HG03571 (cell line): ENCODE results near the gene GALNT15.
A peak's percentile ranks its signal among the peaks of the same experiment; 100 is the strongest.

Source experiments
- ATAC-seq: cut with Tn5 transposase; IDR thresholded peaks from one replicate; pipeline ENCODE4 v1.9.1; 2021; ENCODE audit not compliant: unreplicated experiment

The GALNT15 gene

DNA sequence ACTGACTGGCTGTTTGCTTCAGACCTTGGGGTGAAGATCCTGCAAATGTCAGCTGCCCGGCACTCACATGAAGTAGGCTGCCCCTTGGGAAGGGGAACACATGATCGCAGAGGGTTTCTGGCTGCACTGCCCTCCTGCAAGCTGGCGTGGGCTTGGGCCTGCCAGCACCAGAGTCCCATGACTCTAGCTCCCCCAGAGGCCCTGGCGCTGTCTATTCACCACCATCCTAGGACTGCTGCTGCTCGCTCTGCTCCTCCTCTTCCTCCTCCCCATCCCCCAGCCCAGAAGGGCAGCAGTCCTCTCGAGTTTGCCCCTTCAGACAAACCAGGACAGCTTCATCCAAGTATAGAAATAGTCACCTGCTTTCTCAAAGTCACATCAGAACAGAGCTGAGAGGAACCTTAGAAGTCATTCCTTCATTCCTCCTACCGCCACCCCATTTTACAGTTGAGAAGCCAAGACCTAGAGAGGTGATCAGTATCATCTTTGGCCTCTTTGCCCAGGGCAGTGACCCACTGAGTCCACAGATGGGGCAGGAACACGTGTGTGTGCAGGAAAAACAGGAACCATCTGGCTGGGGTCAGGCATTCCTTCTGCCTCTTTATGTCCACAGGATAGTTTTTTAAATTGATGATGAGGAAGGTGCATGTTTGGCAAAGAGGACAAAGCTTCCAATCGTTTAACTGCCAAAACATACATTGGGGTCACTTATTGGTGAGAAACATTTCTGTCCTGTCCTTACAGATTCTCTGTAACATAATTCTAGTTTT lies 77.0 kb downstream of the GALNT15 start:
- ATAC-seq: no peak

DNA sequence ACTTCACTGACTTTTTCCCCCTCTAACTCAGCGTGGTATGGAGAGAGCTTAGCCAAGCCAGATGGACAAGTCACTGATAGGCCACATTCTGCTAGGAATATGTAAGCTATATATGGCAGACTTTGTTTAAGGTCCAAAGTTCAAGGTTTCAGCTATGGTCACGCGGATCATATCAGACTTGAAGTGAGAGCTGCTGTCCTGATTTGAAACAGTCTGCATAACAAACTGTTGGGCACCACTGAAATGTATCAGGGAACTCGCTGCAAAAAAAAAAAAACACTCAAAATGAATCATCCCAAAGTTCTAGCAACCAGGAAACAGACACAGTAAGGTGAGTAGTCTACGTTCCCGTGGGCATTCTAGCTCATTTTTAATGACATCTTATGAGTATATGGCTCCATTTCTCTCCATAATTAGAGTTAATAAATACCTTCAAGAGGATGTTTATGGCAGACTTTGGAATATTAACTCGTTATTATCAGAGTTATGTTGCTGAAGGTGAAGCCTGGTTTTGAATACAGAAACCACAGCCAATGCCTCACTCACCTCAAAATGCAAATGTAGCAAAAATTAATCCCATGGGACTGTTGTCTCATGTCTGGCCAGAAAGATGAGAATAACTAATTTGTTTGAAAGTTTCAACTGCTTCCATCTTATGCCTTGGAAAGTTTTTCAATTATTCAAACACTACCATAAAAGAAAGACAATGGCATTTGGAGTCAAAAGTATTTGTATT lies 77.9 kb downstream of the GALNT15 start:
- no peak for ATAC-seq

DNA sequence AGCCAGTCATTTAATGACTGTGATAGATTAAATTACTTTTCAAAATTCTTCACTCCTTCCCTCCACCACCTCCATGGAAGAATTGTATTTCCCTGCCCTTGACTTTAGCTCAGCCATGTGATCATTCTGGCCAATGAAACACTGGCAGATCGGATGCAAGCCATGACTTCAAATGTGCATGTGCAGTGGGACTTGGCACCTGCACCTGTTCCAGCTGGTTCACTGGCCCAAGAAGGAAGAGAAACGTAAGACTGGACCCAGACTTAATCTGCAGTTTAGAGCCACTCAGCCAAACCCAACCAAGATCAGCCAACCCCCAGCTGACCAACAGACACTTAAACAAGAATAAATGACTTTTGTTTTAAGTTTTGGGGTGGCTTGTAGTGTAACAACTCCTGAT lies 78.5 kb downstream of the GALNT15 start:
- ATAC-seq: no peak

GRCh38 chr3:16253601-16254000 lies 79.1 kb downstream of the GALNT15 start:
- no peak for ATAC-seq

GRCh38 chr3:16254916-16255315 lies 80.4 kb downstream of the GALNT15 start:
- no peak for ATAC-seq

- no peak for ATAC-seq
Measured at GRCh38 chr3:16255326-16255725, 80.8 kb downstream of the GALNT15 start.

- no peak for ATAC-seq
Measured at GRCh38 chr3:16255726-16256125, 81.2 kb downstream of the GALNT15 start.

DNA sequence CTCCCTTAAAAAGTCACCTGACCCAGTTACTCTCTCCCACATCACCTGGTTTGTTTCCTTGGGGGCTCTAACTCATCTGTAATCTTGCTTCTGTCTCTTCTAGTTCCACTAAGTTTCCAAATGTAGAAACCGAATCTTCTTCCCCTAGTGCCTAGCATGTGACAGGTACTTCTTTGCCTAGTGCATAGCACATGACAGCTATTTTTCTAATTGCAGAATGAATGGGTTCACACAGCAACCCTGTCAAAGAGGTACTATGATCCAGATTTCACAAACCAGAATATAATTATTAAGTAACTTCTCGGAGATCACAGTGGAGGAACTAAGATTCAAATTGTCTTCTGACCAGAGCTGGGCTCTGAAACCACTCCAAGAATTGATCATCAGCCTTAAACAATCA lies 82.8 kb downstream of the GALNT15 start:
- no peak for ATAC-seq

- no peak for ATAC-seq
Measured at GRCh38 chr3:16258177-16258576, 83.7 kb downstream of the GALNT15 start.

DNA sequence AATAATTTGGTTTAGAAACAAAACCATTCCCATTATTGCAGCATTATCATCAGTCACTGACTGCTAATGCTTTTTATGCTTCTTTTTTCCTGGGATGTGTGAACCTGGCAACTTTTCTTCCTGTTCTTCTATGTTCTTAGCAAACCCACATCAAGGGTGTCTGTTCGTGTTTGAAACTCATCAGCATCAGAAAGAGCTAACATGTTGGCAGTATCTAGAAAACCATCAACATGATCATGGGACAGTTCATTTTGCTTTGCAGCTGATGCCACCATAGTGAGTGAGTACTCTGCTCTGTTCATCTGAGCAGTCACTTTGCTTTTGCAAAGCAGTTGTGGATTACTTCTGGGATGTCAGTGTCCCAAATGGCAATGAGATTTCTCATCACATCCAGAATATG lies 84.4 kb downstream of the GALNT15 start:
- no peak for ATAC-seq

DNA sequence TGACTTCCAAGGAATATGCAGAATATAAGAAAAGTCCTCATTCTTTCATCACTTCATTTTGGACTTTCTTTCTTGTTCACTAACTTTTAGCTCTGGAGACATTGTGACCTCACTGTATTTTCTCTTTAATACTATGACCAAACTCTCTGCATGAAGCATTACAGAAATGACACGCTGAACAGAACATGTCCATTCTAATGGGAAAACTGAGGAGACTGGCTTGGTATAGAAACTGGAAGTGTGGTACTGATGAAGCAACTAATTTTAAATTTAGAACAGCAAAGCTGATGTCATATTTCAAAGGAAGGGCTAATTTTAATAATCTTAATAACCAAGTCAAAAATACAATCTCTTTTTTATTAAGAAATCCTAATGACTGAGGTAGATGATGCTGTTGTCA lies 85.6 kb downstream of the GALNT15 start:
- ATAC-seq: no peak

DNA sequence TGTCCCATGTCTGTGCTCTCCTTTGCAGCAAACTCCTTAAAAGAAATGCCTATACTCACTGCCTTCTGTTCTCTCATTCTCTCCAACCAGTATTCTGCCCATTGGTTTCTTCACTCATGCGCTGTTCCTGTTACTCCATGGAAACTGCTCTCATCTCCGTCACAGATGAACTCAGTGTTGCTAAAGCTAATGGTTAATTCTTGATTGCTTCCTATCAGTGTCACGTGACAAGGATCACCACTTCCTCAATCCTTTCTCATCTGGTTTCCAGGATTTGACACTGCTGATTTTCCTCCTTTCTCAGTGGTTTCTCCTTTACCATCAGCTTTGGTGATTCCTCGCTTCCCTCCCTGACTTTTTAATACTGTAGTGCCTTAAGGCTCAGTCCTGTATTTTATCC lies 87.7 kb downstream of the GALNT15 start:
- no peak for ATAC-seq

DNA sequence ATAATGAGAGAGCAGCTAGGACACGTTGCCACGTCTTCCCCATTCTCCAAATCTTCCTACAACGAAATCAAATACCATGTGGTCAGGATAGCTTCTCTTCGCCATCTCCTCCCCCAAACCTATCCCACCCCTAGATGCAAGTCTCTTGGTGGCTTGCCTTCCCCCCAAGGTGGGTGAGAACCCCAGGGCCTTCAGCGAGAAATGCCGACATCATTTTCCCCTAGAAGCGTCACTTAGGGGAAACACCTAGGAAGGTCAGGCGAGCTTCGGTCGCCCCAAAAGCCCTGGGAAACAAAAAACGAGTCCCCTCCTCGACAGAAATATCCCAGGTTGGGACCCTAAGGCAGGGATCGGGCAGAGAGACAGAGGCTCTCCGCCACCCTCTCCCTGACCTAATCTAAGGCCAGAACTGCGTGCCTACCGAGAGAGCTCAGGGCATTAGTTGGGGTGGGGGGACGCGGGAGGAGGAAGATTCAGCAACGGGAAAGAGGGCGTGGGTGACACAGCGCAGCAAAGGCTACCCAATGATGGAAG lies 89.8 kb downstream of the GALNT15 start:
- ATAC-seq: peak; percentile 1

DNA sequence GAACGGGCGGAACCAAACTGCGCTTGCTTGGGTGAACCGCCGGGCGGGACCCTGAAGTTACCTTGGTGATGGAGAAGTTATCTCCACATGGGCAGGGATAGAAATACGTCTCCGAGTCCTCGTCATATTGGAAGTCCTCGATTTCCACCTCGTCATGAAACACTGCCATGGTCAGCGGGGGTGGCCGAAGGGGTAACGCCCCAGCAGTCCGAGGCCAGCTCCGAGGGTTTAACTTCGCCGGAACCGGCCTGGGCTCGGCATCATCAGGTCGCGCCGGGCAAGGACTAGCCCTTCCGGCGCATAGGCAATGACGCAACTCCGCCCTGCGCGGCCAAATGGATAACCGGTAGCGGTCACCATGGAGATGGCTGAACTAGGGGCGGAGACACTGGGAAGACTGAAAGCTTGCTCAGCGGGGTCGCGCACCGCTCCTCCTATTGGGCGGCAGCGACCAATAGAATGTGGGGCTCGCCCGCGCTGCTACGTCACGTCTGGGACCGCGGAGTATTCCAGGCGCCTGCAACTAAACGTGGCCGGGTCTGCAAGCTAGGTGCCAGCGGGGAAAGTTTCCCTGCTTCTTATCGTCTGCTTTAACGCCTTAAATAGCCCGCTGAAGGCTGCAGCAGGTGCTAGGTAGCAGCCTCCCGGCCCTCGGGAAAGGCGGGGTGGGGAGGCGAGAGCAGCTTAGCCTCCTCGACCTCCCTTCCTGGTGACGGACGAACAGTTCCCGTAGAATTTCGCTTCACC lies 90.4 kb downstream of the GALNT15 start, which contains the start of the genes DPH3 and OXNAD1:
TSS of gene DPH3 (minus strand) at position 236 of the 747 bp plus-strand sequence. CDS start at position 169, 67 bp downstream.
TSS of gene OXNAD1 (plus strand) at position 505 of the 747 bp plus-strand sequence. CDS start 5,741 bp downstream, outside the sequence.
- peak; percentile 99 for ATAC-seq

- ATAC-seq: no peak
Measured at GRCh38 chr3:16265455-16265786, 90.9 kb downstream of the GALNT15 start.

DNA sequence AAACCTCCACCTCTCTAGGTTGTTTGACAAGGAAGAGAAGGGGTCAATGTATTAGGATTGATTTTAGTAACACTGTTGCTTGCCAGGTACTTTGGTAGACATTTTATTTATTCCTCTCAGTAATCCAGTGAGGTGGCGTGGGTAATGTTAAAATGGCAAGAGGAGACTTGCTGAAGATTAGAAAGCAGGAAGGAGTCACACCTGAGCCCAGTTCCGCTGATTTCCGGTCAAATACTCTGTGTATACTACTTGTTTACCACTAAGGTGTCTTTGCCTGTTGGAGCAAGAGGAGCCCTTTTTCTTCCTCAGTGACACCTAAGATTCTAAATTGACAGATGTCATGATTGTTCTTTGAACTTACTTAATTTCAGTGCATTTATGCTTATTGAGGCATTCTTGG lies 92.2 kb downstream of the GALNT15 start:
- ATAC-seq: no peak

GRCh38 chr3:16270855-16271254 lies 96.4 kb downstream of the GALNT15 start:
- ATAC-seq: no peak

DNA sequence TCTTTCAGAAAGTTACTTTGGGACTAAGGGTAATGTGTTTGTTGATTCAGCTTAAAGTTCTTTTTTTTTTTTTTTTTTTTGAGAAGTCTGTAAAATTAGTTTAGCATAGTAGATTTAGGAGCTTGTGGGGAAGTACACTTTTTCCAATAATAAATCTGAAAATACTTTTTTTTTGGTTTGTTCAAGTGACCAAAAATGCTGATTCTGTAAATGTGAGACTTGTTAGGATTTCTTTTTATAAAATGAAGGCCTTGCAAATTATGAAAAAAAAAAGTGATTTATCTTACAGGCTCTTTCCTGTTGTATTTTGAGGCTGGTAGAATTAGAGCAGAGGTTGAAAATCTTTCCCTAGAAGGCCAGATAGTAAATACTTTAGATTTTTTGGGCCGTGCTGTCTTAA lies 98.1 kb downstream of the GALNT15 start:
- ATAC-seq: no peak

- no peak for ATAC-seq
Measured at GRCh38 chr3:16273867-16274266, 99.4 kb downstream of the GALNT15 start.

DNA sequence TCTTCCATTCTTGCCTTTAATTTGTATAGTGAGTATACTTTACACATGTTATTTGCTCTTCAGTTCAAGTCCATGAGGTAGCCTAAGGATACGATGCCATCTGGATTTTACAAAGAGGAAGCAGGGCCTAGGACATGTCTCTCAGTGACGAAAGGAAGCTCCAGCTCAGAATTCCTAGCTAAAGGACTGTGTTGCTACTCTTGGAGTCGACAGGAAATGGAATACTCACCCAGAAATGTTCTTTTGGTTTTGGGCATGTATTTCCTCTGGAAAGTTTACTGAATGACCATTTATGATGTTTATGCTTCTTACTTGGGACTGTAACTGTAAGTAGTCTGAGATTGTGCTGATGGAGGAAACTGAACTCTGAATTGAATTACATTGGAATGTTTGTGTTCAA lies 103.0 kb downstream of the GALNT15 start:
- no peak for ATAC-seq

GRCh38 chr3:16279010-16279801 lies 104.7 kb downstream of the GALNT15 start:
- ATAC-seq: no peak
